Measurements from ENCODE around the gene LIMCH1. TPM values are rescaled to one million over a fixed set of nuclear protein-coding genes. Genes with fewer than 3 reads are reported as not detected.

LIMCH1 gene
- total and polyA plus RNA-seq, 3 donors from 2014 or later = 14.0 to 20.9 (median 18.6) TPM

- intact Hi-C loops (cut with DNase I; ENCODE audit: low total_unique reads) = no loop called here
- no peaks in the 10 kb centered on the region for H3K27me3 ChIP-seq
- no peak for DNase-seq
- no peak overlapping the region for H3K4me3 ChIP-seq
- 90 to 97% methylated on average over 3 of the region's 3 CpGs for WGBS, 2 donors
- no peak for TF ChIP-seq CTCF (IDR thresholded peaks at IDR 0.05)
- TF ChIP-seq POLR2A (IDR thresholded peaks at IDR 0.05) = no peak
- H3K9me3 ChIP-seq = no peaks in the 10 kb centered on the region
- H3K36me3 ChIP-seq (ENCODE audit: low read depth, missing control alignments) = no peaks in the 10 kb centered on the region
- H3K4me1 ChIP-seq = no peaks in the 10 kb centered on the region
- H3K27ac ChIP-seq = no peak overlapping the region
Observed at GRCh38 chr4:41655177-41655576, 117.2 kb downstream of the LIMCH1 start.

GRCh38 chr4:41656106-41656505, 118.1 kb downstream of the LIMCH1 start:
- intact Hi-C loops (cut with DNase I; ENCODE audit: low total_unique reads) = no loop called here
- no peaks in the 10 kb centered on the region for H3K36me3 ChIP-seq (ENCODE audit: low read depth, missing control alignments)
- H3K9me3 ChIP-seq = no peaks in the 10 kb centered on the region
- H3K4me3 ChIP-seq = no peak overlapping the region
- WGBS, 2 donors = 93% methylated on average over 3 of the region's 3 CpGs
- DNase-seq = no peak
- no peak overlapping the region for H3K27ac ChIP-seq
- H3K27me3 ChIP-seq = no peaks in the 10 kb centered on the region
- no peak for TF ChIP-seq POLR2A (IDR thresholded peaks at IDR 0.05)
- TF ChIP-seq CTCF (IDR thresholded peaks at IDR 0.05) = no peak
- H3K4me1 ChIP-seq = no peaks in the 10 kb centered on the region

GRCh38 chr4:41656572-41657520, 118.9 kb downstream of the LIMCH1 start:
- no peaks in the 10 kb centered on the region for H3K27me3 ChIP-seq
- no peak for DNase-seq
- intact Hi-C loops (cut with DNase I; ENCODE audit: low total_unique reads) = no loop called here
- H3K36me3 ChIP-seq (ENCODE audit: low read depth, missing control alignments) = no peaks in the 10 kb centered on the region
- H3K4me1 ChIP-seq = no peaks in the 10 kb centered on the region
- H3K27ac ChIP-seq = no peak overlapping the region
- TF ChIP-seq CTCF (IDR thresholded peaks at IDR 0.05) = no peak
- TF ChIP-seq POLR2A (IDR thresholded peaks at IDR 0.05) = no peak
- H3K9me3 ChIP-seq = no peaks in the 10 kb centered on the region
- 65 to 87% methylated on average over 14 to 15 of the region's 15 CpGs for WGBS, 2 donors
- H3K4me3 ChIP-seq = no peak overlapping the region

GRCh38 chr4:41657561-41657960, 119.6 kb downstream of the LIMCH1 start:
- no peak overlapping the region for H3K4me3 ChIP-seq
- no peaks in the 10 kb centered on the region for H3K4me1 ChIP-seq
- H3K36me3 ChIP-seq (ENCODE audit: low read depth, missing control alignments) = no peaks in the 10 kb centered on the region
- no peaks in the 10 kb centered on the region for H3K27me3 ChIP-seq
- no peak for DNase-seq
- 83 to 91% methylated on average over 4 of the region's 4 CpGs for WGBS, 2 donors
- intact Hi-C loops (cut with DNase I; ENCODE audit: low total_unique reads) = no loop called here
- no peaks in the 10 kb centered on the region for H3K9me3 ChIP-seq
- TF ChIP-seq POLR2A (IDR thresholded peaks at IDR 0.05) = no peak
- no peak overlapping the region for H3K27ac ChIP-seq

GRCh38 chr4:41658163-41658562, 120.2 kb downstream of the LIMCH1 start:
- Histone ChIP-seq H3K27ac (no peak overlapping the region), H3K36me3 (ENCODE audit: low read depth, missing control alignments) (no peaks in the 10 kb centered on the region), H3K4me1 (no peaks in the 10 kb centered on the region), H3K9me3 (no peaks in the 10 kb centered on the region), H3K4me3 (no peak overlapping the region), H3K27me3 (no peaks in the 10 kb centered on the region)
- no peak for TF ChIP-seq CTCF (IDR thresholded peaks at IDR 0.05)
- TF ChIP-seq POLR2A (IDR thresholded peaks at IDR 0.05) = no peak
- no peak for DNase-seq
- intact Hi-C loops (cut with DNase I; ENCODE audit: low total_unique reads) = no loop called here
- 64 to 74% methylated on average over 4 of the region's 4 CpGs for WGBS, 2 donors

Measured in testis (tissue), 3 donors.